Suprapubic skin (tissue), 4 donors: Measurements from ENCODE around the gene UBR7. TPM values are rescaled to one million over a fixed set of nuclear protein-coding genes. Genes with fewer than 3 reads are reported as not detected.

ENCODE experiments used
- DNase-seq, 2 donors: peaks; one replicate each; pipeline ENCODE4 v3.0.0-alpha.2; 2019; ENCODE audit warnings: low spot score in 2 of 2
- H3K27ac ChIP-seq: fragments of 200-600 bp; sonication (generic); one replicate; pipeline ENCODE4 v1.5.1; 2019
- H3K27me3 ChIP-seq: fragments of 200-600 bp; sonication (generic); one replicate; pipeline ENCODE4 v1.5.1; 2019
- H3K36me3 ChIP-seq: fragments of 200-600 bp; sonication (generic); one replicate; pipeline ENCODE4 v1.5.1; 2019
- H3K4me1 ChIP-seq: fragments of 200-600 bp; sonication (generic); one replicate; pipeline ENCODE4 v1.5.1; 2019
- H3K4me3 ChIP-seq: fragments of 200-600 bp; sonication (generic); one replicate; pipeline ENCODE4 v1.5.1; 2019; ENCODE audit warnings: mild to moderate bottlenecking
- H3K9me3 ChIP-seq: fragments of 200-600 bp; sonication (generic); one replicate; pipeline ENCODE4 v1.5.1; 2019
- EP300 ChIP-seq: sonication (generic); formaldehyde crosslinking; IDR thresholded peaks from one replicate; pipeline ENCODE4 v1.6.1; 2017; ENCODE audit warnings: antibody characterized with exemption
- POLR2A ChIP-seq, 2 donors: fragments of 450-650 bp; IDR thresholded peaks; one replicate each; pipeline ENCODE4 v1.6.1; 2017; ENCODE audit warnings: antibody characterized with exemption in 2 of 2, mild to moderate bottlenecking in 2 of 2, moderate library complexity in 2 of 2
- POLR2AphosphoS5 ChIP-seq, 3 donors: sonication (generic); formaldehyde crosslinking; IDR thresholded peaks; one replicate each; pipeline ENCODE4 v1.6.1; 2017; ENCODE audit warnings: antibody characterized with exemption in 3 of 3
- WGBS: methylation state at CpG from one replicate; pipeline ENCODE4 v1.1.5; 2018; 5-methylcytosine and 5-hydroxymethylcytosine counted together
- total RNA-seq, 4 donors: library from RNA; depleted of rRNA; stranded (reverse); fragments of >200 nt; gene quantifications; one replicate each; pipeline ENCODE4 v1.1.0, GENCODE V29; 2016
- TF ChIP-seq, protein P1 (sequence below), 2 donors: fragments of 200-600 bp in 1 of 2; fragments of 450-650 bp in 1 of 2; sonication (generic) in 1 of 2; IDR thresholded peaks; one replicate each; pipeline ENCODE4 v1.5.1; 2016 to 2019; ENCODE audit warnings: antibody characterized with exemption in 2 of 2, mild to moderate bottlenecking in 1 of 2, moderate library complexity in 1 of 2

UBR7 gene
- total RNA-seq, 4 donors from 2014 or later: 20.6 to 38.2 (median 34.1) TPM

DNA sequence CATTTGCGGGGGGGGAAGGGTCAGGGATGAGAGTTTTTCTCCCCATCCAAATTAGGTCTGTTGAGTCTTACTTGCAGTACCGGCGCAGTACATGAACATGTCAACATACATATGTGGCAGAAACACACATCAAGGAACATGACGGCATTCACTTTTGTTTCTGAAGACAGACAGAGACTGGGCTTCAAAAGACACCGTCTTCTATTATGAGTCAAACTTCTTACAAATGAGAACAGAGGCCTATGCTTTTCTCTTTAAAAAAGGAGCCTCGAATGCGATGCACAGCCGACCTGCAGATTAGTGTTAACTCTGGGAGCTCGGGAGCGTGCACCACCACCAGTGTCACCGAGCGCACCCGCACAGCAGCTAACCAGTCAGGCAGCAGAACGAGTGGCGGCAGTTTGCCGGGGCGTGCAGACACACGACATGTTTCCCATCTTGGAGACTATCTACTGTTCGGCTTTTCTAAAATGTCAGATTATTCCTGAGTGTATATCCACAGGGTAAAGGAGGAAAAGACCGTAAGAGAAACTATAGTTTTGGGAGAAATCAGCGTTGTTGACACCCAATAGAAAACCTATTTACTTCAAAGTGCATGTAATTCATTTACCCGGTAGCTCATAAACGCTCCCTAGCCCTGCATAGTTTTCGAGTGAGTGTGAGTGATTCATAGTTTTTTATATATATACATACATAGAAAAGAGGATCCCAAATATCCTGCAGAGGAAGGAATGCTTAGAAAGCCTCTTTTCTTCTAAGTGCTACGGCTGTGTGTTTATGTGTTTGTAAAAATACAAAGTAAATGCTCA lies 33.0 kb downstream of the UBR7 start:
- Histone ChIP-seq H3K36me3 (peaks cover 50% of the 10 kb centered on the region), H3K9me3 (no peaks in the 10 kb centered on the region), H3K4me3 (no peak overlapping the region), H3K27me3 (no peaks in the 10 kb centered on the region), H3K27ac (no peak overlapping the region), H3K4me1 (no peaks in the 10 kb centered on the region)
- 96% methylated on average over 23 of the region's 25 CpGs for WGBS
- DNase-seq: no peak
- TF ChIP-seq POLR2AphosphoS5 (IDR thresholded peaks at IDR 0.05): no peak
- TF ChIP-seq POLR2A (IDR thresholded peaks at IDR 0.05): no peak

DNA sequence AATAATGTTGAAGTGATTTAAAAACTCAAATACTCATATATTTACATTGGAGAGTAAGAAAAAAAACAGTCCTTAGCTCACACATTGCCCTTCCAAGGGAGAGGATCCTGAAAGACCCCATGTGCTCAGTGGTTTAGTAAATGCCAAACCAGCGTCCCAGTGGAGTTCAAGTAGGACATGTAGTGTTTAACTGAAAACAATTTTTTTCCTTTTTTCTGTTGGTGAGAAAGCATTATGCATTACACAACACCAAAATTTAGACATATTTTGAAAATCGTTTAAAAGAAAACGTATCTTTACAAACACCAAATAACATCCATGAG lies 33.6 kb downstream of the UBR7 start:
- TF ChIP-seq EP300 (no peak), POLR2AphosphoS5 (IDR thresholded peaks at IDR 0.05) (no peak), POLR2A (IDR thresholded peaks at IDR 0.05) (no peak)
- TF ChIP-seq, protein P1, sequence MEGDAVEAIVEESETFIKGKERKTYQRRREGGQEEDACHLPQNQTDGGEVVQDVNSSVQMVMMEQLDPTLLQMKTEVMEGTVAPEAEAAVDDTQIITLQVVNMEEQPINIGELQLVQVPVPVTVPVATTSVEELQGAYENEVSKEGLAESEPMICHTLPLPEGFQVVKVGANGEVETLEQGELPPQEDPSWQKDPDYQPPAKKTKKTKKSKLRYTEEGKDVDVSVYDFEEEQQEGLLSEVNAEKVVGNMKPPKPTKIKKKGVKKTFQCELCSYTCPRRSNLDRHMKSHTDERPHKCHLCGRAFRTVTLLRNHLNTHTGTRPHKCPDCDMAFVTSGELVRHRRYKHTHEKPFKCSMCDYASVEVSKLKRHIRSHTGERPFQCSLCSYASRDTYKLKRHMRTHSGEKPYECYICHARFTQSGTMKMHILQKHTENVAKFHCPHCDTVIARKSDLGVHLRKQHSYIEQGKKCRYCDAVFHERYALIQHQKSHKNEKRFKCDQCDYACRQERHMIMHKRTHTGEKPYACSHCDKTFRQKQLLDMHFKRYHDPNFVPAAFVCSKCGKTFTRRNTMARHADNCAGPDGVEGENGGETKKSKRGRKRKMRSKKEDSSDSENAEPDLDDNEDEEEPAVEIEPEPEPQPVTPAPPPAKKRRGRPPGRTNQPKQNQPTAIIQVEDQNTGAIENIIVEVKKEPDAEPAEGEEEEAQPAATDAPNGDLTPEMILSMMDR (IDR thresholded peaks at IDR 0.05): no peak
- 90% methylated on average over 3 of the region's 3 CpGs for WGBS
- no peak overlapping the region for H3K4me3 ChIP-seq
- no peak overlapping the region for H3K27ac ChIP-seq
- H3K9me3 ChIP-seq: no peaks in the 10 kb centered on the region
- H3K36me3 ChIP-seq: peaks cover 55% of the 10 kb centered on the region
- DNase-seq: no peak
- no peaks in the 10 kb centered on the region for H3K27me3 ChIP-seq
- H3K4me1 ChIP-seq: no peaks in the 10 kb centered on the region

DNA sequence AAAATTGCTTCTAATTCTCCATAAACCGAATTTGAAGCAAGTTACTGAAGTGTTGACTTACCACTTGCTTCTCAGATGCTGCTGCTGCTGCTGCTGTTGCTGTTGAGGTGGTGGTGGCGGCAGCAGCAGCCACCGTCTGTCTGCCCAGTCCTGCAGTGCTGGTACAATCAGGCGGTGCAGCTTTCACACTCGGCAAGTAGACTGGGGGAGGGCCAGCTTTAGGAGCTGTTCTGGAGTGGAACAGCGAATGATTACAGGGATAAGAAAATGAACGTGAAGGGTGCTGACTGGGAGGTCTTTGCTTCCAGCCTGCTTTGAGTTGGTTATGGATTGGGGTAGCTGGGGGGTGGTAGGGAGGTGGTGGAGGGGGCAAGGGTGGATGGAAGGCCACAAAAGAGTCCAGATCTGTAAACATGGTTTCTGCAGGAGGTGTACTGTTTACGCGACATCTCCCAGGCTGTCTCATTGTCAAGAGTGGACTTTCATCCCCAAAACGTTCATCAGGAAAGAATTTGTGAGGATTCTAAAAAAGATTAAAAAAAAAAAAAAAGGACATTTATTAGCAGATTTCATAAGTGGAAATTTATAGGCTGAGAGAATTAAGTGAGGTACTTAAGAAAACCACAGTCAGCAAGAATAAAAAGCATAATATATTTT lies 38.8 kb downstream of the UBR7 start:
- TF ChIP-seq POLR2A (IDR thresholded peaks at IDR 0.05): no peak
- Histone ChIP-seq H3K36me3 (peaks cover 85% of the 10 kb centered on the region), H3K27me3 (no peaks in the 10 kb centered on the region), H3K4me3 (no peak overlapping the region), H3K9me3 (no peaks in the 10 kb centered on the region), H3K27ac (no peak overlapping the region), H3K4me1 (no peaks in the 10 kb centered on the region)
- 89% methylated on average over 10 of the region's 10 CpGs for WGBS
- DNase-seq: no peak

DNA sequence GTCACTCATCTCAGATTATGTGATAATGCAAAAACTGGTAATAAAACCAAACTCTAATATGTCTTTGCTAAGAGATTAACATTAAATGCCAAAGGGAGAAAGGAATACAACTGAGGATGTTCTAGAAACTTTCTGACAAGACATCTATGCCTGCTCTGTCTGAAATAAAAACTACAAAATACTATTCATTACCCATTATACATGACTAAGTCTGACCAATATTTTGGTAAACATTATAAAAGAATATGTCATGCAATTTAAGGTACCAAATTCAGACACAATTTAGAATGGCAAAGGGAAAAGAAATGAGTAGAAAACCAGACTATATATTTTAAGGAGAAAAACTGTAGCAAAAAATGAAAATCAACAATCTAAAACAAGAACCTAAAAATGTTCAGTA lies 39.5 kb downstream of the UBR7 start:
- Histone ChIP-seq H3K4me1 (no peaks in the 10 kb centered on the region), H3K27ac (no peak overlapping the region), H3K9me3 (no peaks in the 10 kb centered on the region), H3K4me3 (no peak overlapping the region), H3K36me3 (peaks cover 85% of the 10 kb centered on the region), H3K27me3 (no peaks in the 10 kb centered on the region)
- no peak for DNase-seq
- TF ChIP-seq EP300 (no peak), POLR2AphosphoS5 (IDR thresholded peaks at IDR 0.05) (no peak), POLR2A (IDR thresholded peaks at IDR 0.05) (no peak)
- TF ChIP-seq, protein P1 (IDR thresholded peaks at IDR 0.05): no peak

DNA sequence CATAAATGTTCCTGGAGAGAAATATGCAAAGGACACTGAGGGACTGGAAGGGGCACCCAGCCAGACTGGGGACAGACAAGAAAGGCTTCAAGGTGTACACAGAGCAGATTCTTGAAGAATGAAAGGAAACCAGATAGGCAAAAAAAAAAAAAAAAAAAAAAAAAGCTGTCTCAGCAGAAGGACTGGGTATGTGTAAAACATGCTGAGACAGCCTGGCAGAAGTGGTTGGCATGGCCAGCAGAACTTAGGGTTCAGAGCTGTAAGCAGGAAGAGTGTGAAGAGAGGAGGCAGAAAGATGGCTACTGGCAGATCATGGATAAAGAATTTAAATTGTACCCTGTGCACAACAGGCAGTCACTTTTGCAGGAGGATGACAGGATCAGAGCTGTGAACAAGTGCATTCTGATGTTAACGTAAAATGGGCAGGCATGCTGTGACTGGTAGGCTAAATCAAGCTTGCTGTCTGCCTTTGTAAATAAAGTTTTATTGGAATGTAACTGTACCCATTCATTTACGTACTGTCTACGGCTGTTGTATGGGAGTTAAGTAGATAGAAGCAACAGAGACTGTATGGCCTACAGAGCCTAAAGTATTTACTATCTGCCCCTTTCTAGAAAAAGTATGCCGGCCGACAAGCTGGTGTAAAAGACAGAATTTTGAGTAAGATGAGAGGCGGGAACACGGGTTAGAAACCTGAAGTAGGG lies 42.2 kb downstream of the UBR7 start:
- Histone ChIP-seq H3K27me3 (no peaks in the 10 kb centered on the region), H3K4me1 (no peaks in the 10 kb centered on the region), H3K27ac (no peak overlapping the region), H3K36me3 (peaks cover 72% of the 10 kb centered on the region), H3K9me3 (no peaks in the 10 kb centered on the region), H3K4me3 (no peak overlapping the region)
- TF ChIP-seq POLR2AphosphoS5 (IDR thresholded peaks at IDR 0.05) (no peak), POLR2A (IDR thresholded peaks at IDR 0.05) (no peak), EP300 (no peak)
- TF ChIP-seq, protein P1 (IDR thresholded peaks at IDR 0.05): no peak
- DNase-seq: no peak
- 93% methylated on average over 7 of the region's 7 CpGs for WGBS

DNA sequence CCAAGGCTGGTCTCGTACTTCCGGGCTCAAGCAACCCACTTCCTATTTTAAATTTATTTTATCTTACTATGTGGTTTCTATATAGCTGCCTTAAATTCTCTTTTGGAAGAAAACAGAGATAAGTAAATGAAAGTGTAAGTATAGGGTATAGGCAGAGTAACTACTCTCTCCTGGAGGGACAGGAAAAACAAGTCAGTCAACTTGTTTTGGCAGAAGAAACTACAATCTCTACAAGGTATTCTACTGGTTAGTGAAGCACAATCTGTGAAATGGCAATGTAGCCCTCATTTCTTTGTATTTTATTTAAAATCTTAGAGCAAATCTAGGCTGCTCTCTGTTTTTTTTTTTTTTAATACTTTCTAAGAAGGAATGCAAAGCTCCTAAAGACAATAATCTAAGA lies 55.4 kb downstream of the UBR7 start:
- H3K4me1 ChIP-seq: no peaks in the 10 kb centered on the region
- no peak for TF ChIP-seq EP300
- DNase-seq: no peak
- 77% methylated on average over 2 of the region's 2 CpGs for WGBS
- H3K9me3 ChIP-seq: no peaks in the 10 kb centered on the region
- no peak overlapping the region for H3K27ac ChIP-seq
- peaks cover 11% of the 10 kb centered on the region for H3K36me3 ChIP-seq
- no peaks in the 10 kb centered on the region for H3K27me3 ChIP-seq
- H3K4me3 ChIP-seq: no peak overlapping the region
